Type B pancreatic cell (in vitro differentiated cells): ENCODE results near the gene SMIM7. TPM values are rescaled to one million over a fixed set of nuclear protein-coding genes. Genes with fewer than 3 reads are reported as not detected.
"Not testable (repeated sequence)": the region's sequence is repeated elsewhere in the genome, so short reads cannot be mapped to it uniquely, and the experiment has no call there.

ENCODE experiments used
- DNase-seq: peaks from one replicate; pipeline ENCODE4 v3.0.0; 2021; ENCODE audit warnings: mixed read lengths; ENCODE audit not compliant: unreplicated experiment; ENCODE audit errors: extremely low spot score
- H3K27ac Mint-ChIP-seq: 2 replicates; pipeline ENCODE4 v1.8.0; 2021; ENCODE audit warnings: mild to moderate bottlenecking, mixed read lengths
- H3K27me3 Mint-ChIP-seq: 2 replicates; pipeline ENCODE4 v1.8.0; 2021; ENCODE audit warnings: mixed read lengths
- H3K36me3 Mint-ChIP-seq: 2 replicates; pipeline ENCODE4 v1.8.0; 2021; ENCODE audit warnings: mixed read lengths
- H3K4me1 Mint-ChIP-seq: one replicate; pipeline ENCODE4 v1.8.0; 2021; ENCODE audit warnings: mixed read lengths; ENCODE audit not compliant: unreplicated experiment
- H3K4me3 Mint-ChIP-seq: 2 replicates; pipeline ENCODE4 v1.8.0; 2021; ENCODE audit warnings: mild to moderate bottlenecking, mixed read lengths
- H3K9me3 Mint-ChIP-seq: 2 replicates; pipeline ENCODE4 v1.8.0; 2021; ENCODE audit warnings: mixed read lengths
- CTCF ChIP-seq: fragments of 200-600 bp; sonication (generic); conservative IDR thresholded peaks from 2 replicates; pipeline ENCODE4 v1.5.0; 2021; ENCODE audit warnings: antibody characterized with exemption, mild to moderate bottlenecking
- total RNA-seq: library from RNA; stranded (reverse); gene quantifications from 2 replicates; pipeline ENCODE4 v1.2.1, GENCODE V29; 2021; ENCODE audit warnings: low replicate concordance

Gene SMIM7
- total RNA-seq, 1 donor from 2014 or later = 72.1 TPM

GRCh38 chr19:16655727-16656126 lies 4.2 kb downstream of the SMIM7 start:
- no peak for DNase-seq
- Mint-ChIP-seq H3K4me3 (no peak overlapping the region), H3K27ac (no peak overlapping the region), H3K27me3 (no peaks in the 10 kb centered on the region), H3K36me3 (peaks cover 30% of the 10 kb centered on the region), H3K4me1 (peaks cover 4% of the 10 kb centered on the region), H3K9me3 (no peaks in the 10 kb centered on the region)
- TF ChIP-seq CTCF = no peak

- no peak overlapping the region for H3K27ac Mint-ChIP-seq
- H3K4me1 Mint-ChIP-seq = peaks cover 4% of the 10 kb centered on the region
- TF ChIP-seq CTCF = no peak
- H3K36me3 Mint-ChIP-seq = peaks cover 36% of the 10 kb centered on the region
- no peaks in the 10 kb centered on the region for H3K9me3 Mint-ChIP-seq
- no peak for DNase-seq
- H3K27me3 Mint-ChIP-seq = no peaks in the 10 kb centered on the region
- H3K4me3 Mint-ChIP-seq = no peak overlapping the region
These were observed 5.3 kb downstream of the SMIM7 start for GRCh38 chr19:16654627-16655026.

GRCh38 chr19:16654140-16654539 lies 5.8 kb downstream of the SMIM7 start:
- Mint-ChIP-seq H3K27me3 (no peaks in the 10 kb centered on the region), H3K9me3 (no peaks in the 10 kb centered on the region), H3K4me1 (peaks cover 4% of the 10 kb centered on the region), H3K4me3 (no peak overlapping the region), H3K27ac (no peak overlapping the region), H3K36me3 (peaks cover 37% of the 10 kb centered on the region)
- no peak for TF ChIP-seq CTCF
- DNase-seq = no peak

- Mint-ChIP-seq H3K4me1 (peaks cover 4% of the 10 kb centered on the region), H3K27ac (no peak overlapping the region), H3K4me3 (no peak overlapping the region), H3K9me3 (no peaks in the 10 kb centered on the region), H3K36me3 (peaks cover 37% of the 10 kb centered on the region), H3K27me3 (no peaks in the 10 kb centered on the region)
- DNase-seq = no peak
- no peak for TF ChIP-seq CTCF
These were observed 7.1 kb downstream of the SMIM7 start for GRCh38 chr19:16652854-16653253.

- not testable (repeated sequence) for H3K27ac Mint-ChIP-seq, DNase-seq
- peaks cover 33% of the 10 kb centered on the region for H3K36me3 Mint-ChIP-seq
These were observed 8.3 kb downstream of the SMIM7 start for GRCh38 chr19:16651421-16652188.

GRCh38 chr19:16650821-16651220 lies 9.1 kb downstream of the SMIM7 start:
- no peak overlapping the region for H3K27ac Mint-ChIP-seq
- no peaks in the 10 kb centered on the region for H3K4me1 Mint-ChIP-seq
- H3K9me3 Mint-ChIP-seq = no peaks in the 10 kb centered on the region
- peaks cover 33% of the 10 kb centered on the region for H3K36me3 Mint-ChIP-seq
- no peak overlapping the region for H3K4me3 Mint-ChIP-seq
- no peak for TF ChIP-seq CTCF
- DNase-seq = no peak
- H3K27me3 Mint-ChIP-seq = no peaks in the 10 kb centered on the region

More at GRCh38 chr19:16651421-16652188, 8.3 kb downstream of the SMIM7 start:
- not testable (repeated sequence) for H3K9me3 Mint-ChIP-seq, H3K27me3 Mint-ChIP-seq, H3K4me3 Mint-ChIP-seq, H3K4me1 Mint-ChIP-seq
